Thymus (tissue), 14 donors: ENCODE measurements around the gene MS4A7. TPM values are rescaled to one million over a fixed set of nuclear protein-coding genes. Genes with fewer than 3 reads are reported as not detected.

Source experiments
- DNase-seq, 9 donors: peaks; one replicate each; pipeline ENCODE4 v3.0.0-alpha.2; 2013; ENCODE audit warnings: low spot score in 9 of 9, low read depth in 6 of 9, missing footprints in 1 of 9
- H3K27ac ChIP-seq, 2 donors: one replicate each; pipeline ENCODE4 v1.5.1; 2013; ENCODE audit warnings: control low read depth in 1 of 2, low read depth in 1 of 2, low read length in 1 of 2, mild to moderate bottlenecking in 1 of 2, moderate library complexity in 1 of 2
- H3K27me3 ChIP-seq, 2 donors: one replicate each; pipeline ENCODE4 v1.5.1; 2013; ENCODE audit warnings: low read length in 1 of 2; ENCODE audit not compliant: control insufficient read depth in 2 of 2, insufficient read depth in 1 of 2
- H3K36me3 ChIP-seq, 2 donors: one replicate each; pipeline ENCODE4 v1.5.1; 2013; ENCODE audit warnings: low read length in 1 of 2, mild to moderate bottlenecking in 1 of 2, moderate library complexity in 1 of 2; ENCODE audit not compliant: control insufficient read depth in 2 of 2, insufficient read depth in 2 of 2
- H3K4me1 ChIP-seq, 2 donors: one replicate each; pipeline ENCODE4 v1.5.1; 2013; ENCODE audit warnings: low read length in 2 of 2; ENCODE audit not compliant: control insufficient read depth in 2 of 2, insufficient read depth in 2 of 2
- H3K4me3 ChIP-seq, 2 donors: one replicate each; pipeline ENCODE4 v1.5.1; 2013; ENCODE audit warnings: low read length in 2 of 2, control low read depth in 1 of 2, mild to moderate bottlenecking in 1 of 2
- H3K9me3 ChIP-seq, 2 donors: one replicate each; pipeline ENCODE4 v1.5.1; 2013; ENCODE audit warnings: low read length in 1 of 2, mild to moderate bottlenecking in 1 of 2; ENCODE audit not compliant: control insufficient read depth in 2 of 2, insufficient read depth in 1 of 2
- WGBS: extraction: QIAGEN DNeasy Blood & Tissue Kit; methylation state at CpG from one replicate; pipeline ENCODE4 v1.1.7; 2013; 5-methylcytosine and 5-hydroxymethylcytosine counted together
- long read RNA-seq, 10 donors: transcript quantifications; one replicate each; lab custom pipeline, GENCODE V29; 2026
- polyA plus RNA-seq: library from polyadenylated mRNA; stranded (reverse); fragments of 200-250 nt; gene quantifications from one replicate; pipeline ENCODE4 v1.2.3, GENCODE V29; 2013
- total RNA-seq: library from RNA; stranded (reverse); fragments of 120-200 nt; gene quantifications from one replicate; pipeline ENCODE4 v1.2.4, GENCODE V29; 2013
- donor health status: healthy.

MS4A7 gene
- total RNA-seq: 13.4 TPM
- 21.8 TPM for polyA plus RNA-seq
- long read RNA-seq, donor 1: 0 reads
- long read RNA-seq, donor 2: 0 reads
- long read RNA-seq, donor 3, partial matches to known transcripts: 0 of 4 reads
- long read RNA-seq, donor 3, other reads (novel, unspliced or antisense): 0 of 4 reads
- long read RNA-seq, donor 4, partial matches to known transcripts: 0 of 1 reads
- long read RNA-seq, donor 4, other reads (novel, unspliced or antisense): 0 of 1 reads
- long read RNA-seq, donor 5, transcript MS4A7-201 (7 exons, 1,869 nt): major isoform, 5 of 13 reads
- long read RNA-seq, donor 5, partial matches to known transcripts: 0 of 13 reads
- long read RNA-seq, donor 5, other reads (novel, unspliced or antisense): 0 of 13 reads
- long read RNA-seq, donor 6, partial matches to known transcripts: 0 of 5 reads
- long read RNA-seq, donor 6, other reads (novel, unspliced or antisense): 0 of 5 reads
- long read RNA-seq, donor 7, partial matches to known transcripts: 6 of 17 reads
- long read RNA-seq, donor 7, other reads (novel, unspliced or antisense): 0 of 17 reads
- long read RNA-seq, donor 8: 0 reads
- long read RNA-seq, donor 9, partial matches to known transcripts: 0 of 2 reads
- long read RNA-seq, donor 9, other reads (novel, unspliced or antisense): 0 of 2 reads
- long read RNA-seq, donor 10, partial matches to known transcripts: 14 of 17 reads
- long read RNA-seq, donor 10, other reads (novel, unspliced or antisense): 0 of 17 reads

- peak within 1 kb of the TSS in 1 of 2 donors; percentile 32 for H3K27ac ChIP-seq
These were observed at the start of gene MS4A7 for GRCh38 chr11:60378354-60378753. Gene MS4A7, plus strand, starts transcription at chr11:60378532. Its CDS starts 4,610 bp downstream, at chr11:60383142.

GRCh38 chr11:60332846-60333245 is 45.5 kb upstream of the MS4A7 start:
- 0% methylated on average over 3 of the region's 3 CpGs for WGBS
- Histone ChIP-seq H3K9me3 (no peaks in the 10 kb centered on the region), H3K27me3 (no peaks in the 10 kb centered on the region), H3K36me3 (no peaks in the 10 kb centered on the region), H3K27ac (no peak overlapping the region), H3K4me3 (no peak overlapping the region), H3K4me1 (no peaks in the 10 kb centered on the region)
- no peak for DNase-seq

More at GRCh38 chr11:60378354-60378753, at the start of gene MS4A7:
- no peak within 1 kb of the TSS for H3K4me3 ChIP-seq
- H3K9me3 ChIP-seq: no peaks in the 10 kb centered on the region
- H3K36me3 ChIP-seq: no peaks in the 10 kb centered on the region
- peak in 5 of 9 donors; percentile 10 to 55 (median 15) for DNase-seq
- no peaks in the 10 kb centered on the region for H3K27me3 ChIP-seq
- H3K4me1 ChIP-seq: no peaks in the 10 kb centered on the region
- WGBS: 4% methylated on average over 3 of the region's 3 CpGs

- Histone ChIP-seq H3K9me3 (no peaks in the 10 kb centered on the region), H3K27me3 (no peaks in the 10 kb centered on the region), H3K36me3 (no peaks in the 10 kb centered on the region), H3K27ac (no peak overlapping the region), H3K4me3 (no peak overlapping the region), H3K4me1 (no peaks in the 10 kb centered on the region)
- 53% methylated on average over 2 of the region's 2 CpGs for WGBS
- DNase-seq: peak; percentile 16 to 76 (median 50)
These were observed 44.2 kb upstream of the MS4A7 start for GRCh38 chr11:60334005-60334620.

- Histone ChIP-seq H3K4me1 (no peaks in the 10 kb centered on the region), H3K27me3 (no peaks in the 10 kb centered on the region), H3K9me3 (no peaks in the 10 kb centered on the region), H3K27ac (no peak overlapping the region), H3K36me3 (no peaks in the 10 kb centered on the region), H3K4me3 (no peak overlapping the region)
- WGBS: 96% methylated on average over 7 of the region's 7 CpGs
- no peak for DNase-seq
These were observed 41.5 kb upstream of the MS4A7 start for GRCh38 chr11:60336767-60337391.

GRCh38 chr11:60338053-60338452 is 40.3 kb upstream of the MS4A7 start:
- DNase-seq: no peak
- Histone ChIP-seq H3K4me3 (no peak overlapping the region), H3K27me3 (no peaks in the 10 kb centered on the region), H3K36me3 (no peaks in the 10 kb centered on the region), H3K9me3 (no peaks in the 10 kb centered on the region), H3K27ac (no peak overlapping the region), H3K4me1 (no peaks in the 10 kb centered on the region)
- WGBS: 86% methylated on average over 2 of the region's 2 CpGs

GRCh38 chr11:60339356-60339755 is 39.0 kb upstream of the MS4A7 start:
- WGBS: 64% methylated on average over 3 of the region's 3 CpGs
- DNase-seq: no peak
- Histone ChIP-seq H3K9me3 (no peaks in the 10 kb centered on the region), H3K36me3 (no peaks in the 10 kb centered on the region), H3K27me3 (no peaks in the 10 kb centered on the region), H3K4me1 (no peaks in the 10 kb centered on the region), H3K4me3 (no peak overlapping the region), H3K27ac (no peak overlapping the region)

GRCh38 chr11:60343094-60343704 is 35.1 kb upstream of the MS4A7 start:
- Histone ChIP-seq H3K4me3 (no peak overlapping the region), H3K9me3 (no peaks in the 10 kb centered on the region)
- 72% methylated on average over 10 of the region's 10 CpGs for WGBS

GRCh38 chr11:60344146-60344545 is 34.2 kb upstream of the MS4A7 start:
- H3K4me1 ChIP-seq: no peaks in the 10 kb centered on the region
- H3K27ac ChIP-seq: no peak overlapping the region
- WGBS: 100% methylated on average over 2 of the region's 2 CpGs
- H3K9me3 ChIP-seq: no peaks in the 10 kb centered on the region
- no peaks in the 10 kb centered on the region for H3K27me3 ChIP-seq
- H3K36me3 ChIP-seq: no peaks in the 10 kb centered on the region
- H3K4me3 ChIP-seq: no peak overlapping the region
- DNase-seq: no peak

More at GRCh38 chr11:60343094-60343704, 35.1 kb upstream of the MS4A7 start:
- H3K4me1 ChIP-seq: no peaks in the 10 kb centered on the region
- H3K27me3 ChIP-seq: no peaks in the 10 kb centered on the region
- H3K27ac ChIP-seq: no peak overlapping the region
- H3K36me3 ChIP-seq: no peaks in the 10 kb centered on the region
- DNase-seq: peak in 2 of 9 donors; percentile 11 to 27
